SK-N-MC (cell line): Measurements from ENCODE around the gene CNPY2.
"Not testable (repeated sequence)": the region's sequence is repeated elsewhere in the genome, so short reads cannot be mapped to it uniquely, and the experiment has no call there.

Experiments
- DNase-seq: peaks from one replicate; pipeline ENCODE4 v3.0.0-alpha.2; 2011; ENCODE audit warnings: low read depth, low spot score
- H3K27ac ChIP-seq: fragments of 200-600 bp; sonication (generic); 2 replicates; pipeline ENCODE4 v1.5.1; 2016; ENCODE audit warnings: mixed run types
- H3K36me3 ChIP-seq: fragments of 200-600 bp; sonication (generic); 2 replicates; pipeline ENCODE4 v1.6.1; 2017; ENCODE audit warnings: antibody characterized with exemption, low read length, mixed read lengths; ENCODE audit not compliant: insufficient read depth
- H3K4me3 ChIP-seq: fragments of 200-600 bp; sonication (generic); 2 replicates; pipeline ENCODE4 v1.5.1; 2016
- H3K9ac ChIP-seq: fragments of 200-600 bp; sonication (generic); 2 replicates; pipeline ENCODE4 v1.8.0; 2017; ENCODE audit warnings: mixed run types, mixed read lengths; ENCODE audit not compliant: insufficient read length
- H3K9me3 ChIP-seq: fragments of 200-600 bp; sonication (generic); 2 replicates; pipeline ENCODE4 v1.6.1; 2017; ENCODE audit warnings: low read depth, mild to moderate bottlenecking, antibody characterized with exemption, low read length, moderate library complexity, mixed read lengths
- EZH2 ChIP-seq: fragments of 200-600 bp; sonication (generic); IDR thresholded peaks from one replicate; pipeline ENCODE4 v1.6.1; 2017; ENCODE audit warnings: antibody characterized with exemption
- FOXP2 ChIP-seq: optimal IDR thresholded peaks from 2 replicates; pipeline ENCODE3; 2011; ENCODE audit warnings: mild to moderate bottlenecking, moderate library complexity; ENCODE audit not compliant: insufficient read depth; ENCODE audit errors: extremely low read length, control extremely low read depth
- POLR2AphosphoS5 ChIP-seq: IDR thresholded peaks from 2 replicates; pipeline ENCODE4 v1.6.1; 2012; ENCODE audit warnings: mild to moderate bottlenecking, low read depth, low read length, borderline replicate concordance

The CNPY2 gene

GRCh38 chr12:56274299-56274698, 41.5 kb downstream of the CNPY2 start:
- Histone ChIP-seq H3K9ac (no peak overlapping the region), H3K9me3 (no peaks in the 10 kb centered on the region), H3K4me3 (no peak overlapping the region), H3K36me3 (peaks cover 77% of the 10 kb centered on the region), H3K27ac (no peak overlapping the region)
- TF ChIP-seq FOXP2 (no peak), POLR2AphosphoS5 (no peak), EZH2 (no peak)
- no peak for DNase-seq

DNA sequence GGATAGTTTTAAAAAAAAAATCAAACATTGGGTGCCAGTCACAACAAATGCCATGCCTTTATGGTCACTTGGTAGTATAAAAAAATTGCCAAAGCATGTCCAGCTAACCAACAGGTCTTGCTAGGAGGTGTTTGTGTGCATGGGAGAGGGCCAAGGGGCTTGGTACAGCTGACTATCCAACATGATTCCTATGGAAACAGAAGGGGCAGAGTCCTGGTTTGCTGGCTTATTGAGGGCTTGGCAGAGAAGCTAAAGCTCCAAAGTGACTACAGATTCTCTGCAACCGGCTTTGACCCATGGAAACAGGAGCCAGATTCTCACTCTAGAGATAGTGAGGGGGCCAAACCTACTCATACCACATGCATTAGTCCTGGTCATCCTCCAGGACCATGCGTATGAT, 43.3 kb downstream of the CNPY2 start:
- not testable (repeated sequence) for H3K9ac ChIP-seq, H3K27ac ChIP-seq, DNase-seq, H3K9me3 ChIP-seq, H3K4me3 ChIP-seq
- peaks cover 60% of the 10 kb centered on the region for H3K36me3 ChIP-seq

DNA sequence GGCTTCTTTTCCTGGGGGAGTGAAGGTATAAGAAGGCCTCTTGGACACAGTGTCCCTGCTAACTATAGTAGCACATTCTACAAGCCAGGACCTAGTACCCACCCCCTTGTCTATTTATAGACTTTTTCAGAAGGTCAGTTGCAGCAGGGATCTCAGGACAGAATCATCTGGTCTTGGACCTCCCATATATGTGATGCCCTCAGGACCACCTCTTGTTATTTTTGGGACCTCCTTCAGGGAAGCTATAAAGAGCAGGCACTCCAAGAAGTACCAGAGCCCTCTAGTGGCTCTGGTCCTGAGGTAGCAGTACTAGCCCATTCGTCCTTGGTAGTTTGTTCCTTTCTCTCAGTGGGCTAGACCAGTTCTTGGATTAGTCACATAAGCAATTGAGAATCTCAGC, 44.8 kb downstream of the CNPY2 start:
- peak overlapping the region; percentile 54; the same call in 1 of the 2 replicates for H3K27ac ChIP-seq
- no peak for DNase-seq
- H3K36me3 ChIP-seq: peaks cover 50% of the 10 kb centered on the region

DNA sequence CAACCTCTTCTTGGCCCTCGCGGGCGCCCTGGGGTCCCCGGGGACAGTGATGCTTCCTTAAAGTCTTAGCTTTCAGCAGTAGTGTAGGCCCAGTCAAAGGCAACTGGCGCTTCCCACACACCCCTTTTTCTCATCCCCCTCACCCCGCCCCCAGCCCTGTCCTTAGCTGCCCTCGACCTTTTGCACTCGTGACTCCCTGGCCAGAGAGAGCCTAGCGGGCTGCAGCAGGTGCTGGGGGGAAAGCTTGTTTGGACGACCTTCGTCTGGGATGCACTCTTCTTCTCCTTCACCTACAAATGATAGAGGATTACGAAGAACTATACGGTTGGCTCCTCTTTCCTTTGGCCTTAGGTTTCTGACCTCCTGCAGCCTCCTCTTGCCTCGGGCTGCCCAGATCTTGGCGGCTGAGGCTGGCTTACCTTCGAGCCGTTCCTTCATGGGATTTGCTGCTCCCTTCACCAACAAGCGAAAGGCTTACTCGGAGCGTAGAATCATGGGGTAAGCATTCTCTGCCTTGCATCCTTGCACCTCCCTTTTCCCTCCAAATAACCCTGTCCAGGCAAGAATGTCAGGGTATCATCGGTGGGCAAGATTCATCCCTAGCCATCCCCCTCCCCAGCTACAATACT, 48.2 kb downstream of the CNPY2 start:
- Histone ChIP-seq H3K4me3 (peak overlapping the region; percentile 96), H3K36me3 (peaks cover 18% of the 10 kb centered on the region), H3K9me3 (no peaks in the 10 kb centered on the region), H3K9ac (no peak overlapping the region), H3K27ac (no peak overlapping the region)
- TF ChIP-seq FOXP2: no peak
- TF ChIP-seq EZH2: no peak
- TF ChIP-seq POLR2AphosphoS5: no peak
- no peak for DNase-seq

More for the DNA sequence above, 44.8 kb downstream of the CNPY2 start:
- Histone ChIP-seq H3K9me3 (no peaks in the 10 kb centered on the region), H3K4me3 (no peak overlapping the region), H3K9ac (no peak overlapping the region)
- TF ChIP-seq FOXP2 (no peak), EZH2 (no peak), POLR2AphosphoS5 (no peak)

- TF ChIP-seq FOXP2 (no peak), POLR2AphosphoS5 (peak; percentile 78; the same call in 1 of the 2 replicates)
- Histone ChIP-seq H3K4me3 (peak within 1 kb of the TSS; percentile 96), H3K9ac (peak within 1 kb of the TSS; percentile 74), H3K27ac (no peak within 1 kb of the TSS), H3K9me3 (no peaks in the 10 kb centered on the region), H3K36me3 (peaks cover 18% of the 10 kb centered on the region)
- DNase-seq: no peak
These were observed 48.9 kb downstream of the CNPY2 start, which contains the start of gene COQ10A for GRCh38 chr12:56266693-56267442. Gene COQ10A, plus strand, starts transcription at chr12:56266942. Its CDS starts 177 bp downstream, at chr12:56267119.

GRCh38 chr12:56266068-56266692, 49.6 kb downstream of the CNPY2 start:
- Histone ChIP-seq H3K4me3 (peak overlapping the region; percentile 96), H3K9ac (peak overlapping the region; percentile 74), H3K36me3 (peaks cover 11% of the 10 kb centered on the region; the same call in 1 of the 2 replicates)
- H3K27ac ChIP-seq, DNase-seq, H3K9me3 ChIP-seq: not testable (repeated sequence)

DNA sequence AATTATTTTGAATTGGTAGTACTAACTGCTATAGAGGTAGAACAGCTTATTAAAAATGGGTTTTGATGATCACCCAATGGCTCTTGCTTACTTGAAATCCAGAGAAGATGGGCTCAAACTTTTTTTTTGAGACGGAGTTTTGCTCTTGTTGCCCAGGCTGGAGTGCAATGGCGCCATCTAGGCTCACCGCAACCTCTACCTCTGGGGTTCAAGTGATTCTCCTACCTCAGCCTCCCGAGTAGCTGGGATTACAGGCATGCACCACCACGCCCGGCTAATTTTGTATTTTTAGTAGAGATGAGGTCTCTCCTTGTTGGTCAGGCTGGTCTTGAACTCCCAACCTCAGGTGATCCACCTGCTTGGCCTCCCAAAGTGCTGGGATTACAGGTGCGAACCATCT, 52.8 kb downstream of the CNPY2 start:
- H3K27ac ChIP-seq, DNase-seq, H3K9ac ChIP-seq, H3K36me3 ChIP-seq, H3K9me3 ChIP-seq, H3K4me3 ChIP-seq: not testable (repeated sequence)

DNA sequence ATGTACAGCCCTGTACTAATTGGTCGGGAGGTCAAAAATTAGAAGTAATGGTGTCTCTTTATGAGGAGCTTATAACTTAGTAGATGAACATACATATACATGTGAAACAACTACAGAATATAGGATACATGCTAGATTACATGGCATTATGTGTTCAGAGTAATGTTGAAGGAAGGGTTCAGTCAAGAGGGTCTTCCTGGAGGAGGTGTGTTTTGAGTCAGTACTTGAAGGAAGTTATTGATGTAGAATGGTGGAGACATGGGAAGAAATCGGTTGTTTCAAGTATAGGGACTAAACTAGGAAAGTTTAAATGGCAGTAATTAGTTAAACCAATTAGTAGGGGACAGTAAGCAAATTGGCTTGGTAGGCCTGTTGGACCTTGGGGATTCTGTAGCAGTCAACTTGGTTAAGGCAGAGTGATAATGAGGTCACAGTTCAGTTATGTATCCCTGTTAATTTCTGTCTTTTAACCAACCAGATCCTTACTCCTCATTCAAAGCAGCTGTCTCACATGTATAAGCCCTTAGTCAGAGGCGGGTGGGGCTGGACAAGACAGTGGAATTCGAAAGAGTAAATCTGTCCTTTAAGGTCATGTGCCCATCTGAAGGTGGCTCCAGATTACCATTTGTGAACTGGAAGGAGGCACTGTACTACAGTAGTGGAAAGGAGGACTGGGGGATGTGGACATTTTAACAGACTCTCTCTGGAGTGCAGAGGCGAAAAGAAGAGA, 54.1 kb downstream of the CNPY2 start:
- no peak for TF ChIP-seq POLR2AphosphoS5
- TF ChIP-seq FOXP2: no peak
- TF ChIP-seq EZH2: no peak

More for the DNA sequence above, 54.1 kb downstream of the CNPY2 start:
- H3K36me3 ChIP-seq: peaks cover 3% of the 10 kb centered on the region
- H3K9me3 ChIP-seq: no peaks in the 10 kb centered on the region
- H3K9ac ChIP-seq: no peak overlapping the region
- no peak overlapping the region for H3K4me3 ChIP-seq
- no peak overlapping the region for H3K27ac ChIP-seq
- no peak for DNase-seq
